HT-29 (cell line): ENCODE results near the gene RHOB. TPM values are rescaled to one million over a fixed set of nuclear protein-coding genes. Genes with fewer than 3 reads are reported as not detected.
A peak's percentile ranks its signal among the peaks of the same experiment; 100 is the strongest.

ENCODE experiments used
- DNase-seq: peaks from one replicate; pipeline ENCODE4 v3.0.0-alpha.2; 2015; ENCODE audit warnings: low spot score
- total RNA-seq: library from RNA; depleted of rRNA; stranded (reverse); fragments of >200 nt; shearing (Covaris generic); gene quantifications from 2 replicates; pipeline ENCODE4 v1.2.3, GENCODE V29; 2014

RHOB gene
- total RNA-seq, 1 experiment from 2014 or later = 712 TPM

- no peak for DNase-seq
These were observed 5.1 kb downstream of the RHOB start for GRCh38 chr2:20451761-20452499.

GRCh38 chr2:20452551-20452950 lies 5.7 kb downstream of the RHOB start:
- DNase-seq = peak; percentile 49

- no peak for DNase-seq
These were observed 6.2 kb downstream of the RHOB start for GRCh38 chr2:20453087-20453486.

- DNase-seq = no peak
These were observed 7.4 kb downstream of the RHOB start for GRCh38 chr2:20454036-20454981.

DNA sequence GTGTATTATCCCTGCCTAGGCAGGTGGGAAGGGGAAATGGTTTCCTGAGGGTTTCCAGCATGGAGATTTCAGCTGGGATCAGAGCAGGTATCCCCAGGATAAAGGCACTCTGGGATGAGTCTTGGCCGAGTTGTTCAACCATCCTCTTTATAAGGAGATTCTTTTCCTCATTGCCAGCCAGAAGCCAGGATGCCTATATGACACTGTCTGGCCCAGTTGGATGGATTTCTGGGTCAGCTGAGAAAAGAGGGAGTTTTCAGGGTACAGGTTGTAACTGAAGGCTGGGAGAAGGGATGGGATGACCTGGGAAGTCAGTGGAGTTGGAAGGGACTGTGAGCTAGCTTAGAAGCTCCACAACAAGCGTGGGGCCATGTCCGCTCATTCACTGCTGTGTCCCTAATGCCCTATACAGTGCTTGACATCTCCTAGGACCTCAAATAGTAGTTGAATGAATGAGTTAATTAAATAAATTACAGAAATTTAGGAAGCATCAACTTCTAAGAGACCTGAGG lies 8.3 kb downstream of the RHOB start:
- no peak for DNase-seq

DNA sequence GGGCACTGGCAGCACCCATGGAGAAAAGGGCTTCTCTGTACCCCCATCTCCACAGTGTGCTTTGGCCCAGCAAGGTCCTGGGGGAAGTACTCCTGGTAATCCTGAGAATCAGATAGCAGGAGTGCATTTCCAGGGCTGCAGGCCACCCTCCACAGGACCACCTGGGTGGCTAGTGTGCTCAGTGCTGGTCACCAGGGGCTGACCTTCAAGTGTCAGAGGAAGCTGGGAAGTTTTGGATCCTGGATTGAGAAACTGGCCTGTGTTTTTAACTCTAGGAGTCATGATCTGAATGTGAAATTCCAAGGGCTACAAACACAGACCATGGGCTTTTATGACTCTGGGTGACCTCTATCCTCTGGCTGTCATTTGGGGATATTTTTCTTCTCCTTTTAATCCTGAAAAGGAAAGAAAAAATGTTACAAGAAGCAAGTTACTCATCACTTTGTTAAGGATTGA lies 9.3 kb downstream of the RHOB start:
- no peak for DNase-seq

DNA sequence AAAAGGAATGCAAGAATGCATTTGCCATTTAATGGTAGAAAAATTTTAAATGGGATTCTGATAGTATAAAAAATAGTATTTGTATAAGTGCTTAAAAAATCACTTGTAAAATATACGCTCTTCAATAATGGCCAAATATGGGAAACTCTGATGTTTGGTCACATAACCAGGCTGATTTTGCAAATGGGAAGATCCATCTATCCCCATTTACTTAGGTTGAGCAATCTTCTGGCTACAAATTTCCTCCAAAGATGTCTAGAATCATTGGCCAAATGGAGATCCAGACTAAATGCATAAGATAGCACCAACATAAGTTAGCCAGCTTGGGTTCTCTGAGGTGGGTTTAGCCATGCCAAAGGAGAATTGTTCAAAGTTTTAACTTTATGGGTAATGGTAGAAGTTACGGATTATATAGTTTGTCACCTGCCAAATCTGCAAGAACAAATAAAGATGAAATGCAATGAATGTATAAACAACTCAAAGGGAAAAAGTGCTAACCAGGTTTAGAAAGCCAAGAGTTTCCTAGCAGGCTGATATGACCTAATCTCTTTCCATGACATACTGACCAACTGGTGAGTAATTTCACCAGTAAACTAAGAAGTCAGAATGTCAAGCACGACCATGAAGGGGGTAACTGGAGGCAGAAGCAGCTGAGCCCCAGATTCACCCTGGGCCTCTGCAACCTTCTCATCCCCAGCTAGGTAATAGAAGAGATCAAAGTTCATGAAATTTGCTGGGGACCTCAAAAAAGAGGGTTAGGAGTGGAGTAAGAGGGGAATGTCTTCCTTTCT lies 10.0 kb downstream of the RHOB start:
- no peak for DNase-seq

DNA sequence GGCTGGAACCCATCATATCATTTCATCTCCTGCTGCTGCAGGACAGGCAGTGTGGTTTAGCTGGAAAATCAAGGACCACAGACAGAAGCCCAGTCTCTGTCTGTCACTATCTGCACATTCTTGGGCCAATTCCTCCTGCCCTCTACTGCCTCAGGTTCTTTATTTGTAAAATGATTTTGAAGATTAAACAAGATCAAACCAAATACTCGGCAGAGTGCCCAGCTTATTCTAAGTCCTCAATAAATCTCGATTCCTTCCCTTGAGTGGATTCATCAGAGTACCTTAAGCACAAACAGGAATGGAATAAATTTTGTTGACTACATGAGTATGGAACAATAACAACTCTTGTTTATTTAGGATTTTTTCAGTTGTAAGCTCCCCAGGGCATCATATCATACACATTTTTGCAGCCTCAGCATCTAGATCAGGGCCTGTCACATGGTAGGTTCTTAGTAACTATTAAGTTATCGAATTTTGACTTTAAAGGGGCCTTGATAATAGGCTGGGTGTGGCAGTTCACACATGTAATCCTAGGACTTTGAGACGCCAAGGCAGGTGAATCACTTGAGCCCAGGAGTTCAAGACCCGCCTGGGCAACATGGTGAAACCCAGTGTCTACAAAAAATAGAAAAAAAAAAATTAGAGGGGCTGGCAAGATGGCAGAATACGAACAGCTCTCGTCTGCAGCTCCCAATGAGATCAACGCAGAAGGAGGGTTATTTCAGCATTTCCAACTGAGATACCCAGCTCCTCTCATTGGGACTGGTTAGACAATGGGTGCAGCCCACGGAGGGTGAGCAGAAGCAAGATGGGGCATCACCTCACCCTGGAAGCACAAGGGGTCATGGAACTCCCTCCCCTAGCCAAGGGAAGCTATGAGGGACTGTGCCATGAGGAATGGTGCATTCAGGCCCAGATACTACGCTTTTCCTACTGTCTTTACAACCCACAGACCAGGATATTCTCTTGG lies 11.1 kb downstream of the RHOB start:
- DNase-seq = no peak

GRCh38 chr2:20458737-20459484 lies 12.0 kb downstream of the RHOB start:
- peak; percentile 39 for DNase-seq

DNA sequence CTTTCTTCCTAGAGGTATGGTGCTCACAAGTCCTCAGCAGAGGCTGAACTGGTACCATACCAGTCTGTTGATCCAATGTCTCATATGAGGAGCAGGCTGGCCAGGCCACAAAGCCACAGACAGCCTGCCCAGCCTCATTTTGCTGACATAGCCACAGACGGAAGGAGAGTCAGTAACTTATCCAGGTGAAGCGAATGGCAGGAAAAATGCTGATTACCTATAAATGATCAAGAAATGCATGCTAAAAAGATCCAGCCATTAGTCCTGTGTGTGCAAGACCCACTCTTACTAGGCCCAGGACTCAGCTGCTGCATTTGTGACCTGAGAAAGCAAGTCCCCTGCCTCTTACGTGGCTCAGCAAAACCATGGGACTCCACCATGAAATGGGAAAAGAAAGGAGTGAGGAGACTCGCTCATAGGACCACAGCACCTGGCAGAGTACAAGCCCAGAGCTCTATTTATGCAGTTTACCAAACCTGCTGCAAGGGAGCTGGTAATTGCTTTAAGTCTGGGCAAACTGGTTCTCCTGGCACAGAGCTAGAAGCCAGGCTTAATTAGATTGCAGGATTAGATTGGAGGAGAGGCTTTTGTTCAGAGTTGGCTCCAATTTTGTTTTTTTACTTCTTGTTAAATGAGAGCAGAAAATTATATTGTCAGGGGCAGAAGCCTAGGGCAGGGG lies 19.0 kb downstream of the RHOB start:
- peak; percentile 59 for DNase-seq

DNA sequence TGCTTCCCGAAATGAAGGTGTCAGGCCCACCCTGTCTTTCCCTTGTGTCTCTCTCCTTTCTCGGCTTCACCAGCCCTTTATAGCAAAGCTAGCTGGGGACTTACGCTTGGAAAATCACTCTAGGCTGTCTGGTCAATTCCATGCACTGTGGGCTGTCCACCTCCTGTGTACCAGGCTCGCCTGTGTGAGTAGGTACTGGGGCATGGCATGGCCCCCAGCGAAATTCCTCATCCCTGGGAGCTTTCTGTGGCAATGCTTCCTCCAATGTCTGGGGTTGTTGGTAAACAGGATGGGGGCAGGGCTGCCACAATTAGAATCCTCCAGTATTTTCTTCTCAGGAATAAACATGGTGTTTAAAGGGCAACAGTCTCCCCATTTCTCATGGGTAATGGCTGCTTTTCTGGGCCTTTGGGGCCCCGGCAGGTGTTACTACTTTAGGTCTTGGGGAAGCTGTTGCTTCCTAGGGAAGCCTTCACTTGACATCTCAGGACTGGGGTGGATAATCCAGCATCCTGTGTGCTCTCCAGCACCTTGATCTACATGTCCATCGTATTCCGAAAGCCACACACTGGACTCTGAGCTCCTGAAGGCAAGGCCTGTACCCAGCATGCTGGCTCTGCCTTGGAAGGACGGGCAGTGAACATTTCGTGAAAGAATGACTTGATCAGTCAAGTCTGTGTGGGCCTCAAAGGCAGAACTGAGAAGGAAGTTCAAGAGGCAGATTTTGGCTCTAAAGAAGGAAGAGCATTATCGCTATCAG lies 21.1 kb downstream of the RHOB start:
- no peak for DNase-seq

GRCh38 chr2:20468549-20469500 lies 22.0 kb downstream of the RHOB start:
- DNase-seq = no peak

- DNase-seq = no peak
These were observed 22.7 kb downstream of the RHOB start for GRCh38 chr2:20469595-20469994.

- DNase-seq = no peak
These were observed 23.3 kb downstream of the RHOB start for GRCh38 chr2:20470211-20470610.

GRCh38 chr2:20471148-20471547 lies 24.3 kb downstream of the RHOB start:
- DNase-seq = no peak

DNA sequence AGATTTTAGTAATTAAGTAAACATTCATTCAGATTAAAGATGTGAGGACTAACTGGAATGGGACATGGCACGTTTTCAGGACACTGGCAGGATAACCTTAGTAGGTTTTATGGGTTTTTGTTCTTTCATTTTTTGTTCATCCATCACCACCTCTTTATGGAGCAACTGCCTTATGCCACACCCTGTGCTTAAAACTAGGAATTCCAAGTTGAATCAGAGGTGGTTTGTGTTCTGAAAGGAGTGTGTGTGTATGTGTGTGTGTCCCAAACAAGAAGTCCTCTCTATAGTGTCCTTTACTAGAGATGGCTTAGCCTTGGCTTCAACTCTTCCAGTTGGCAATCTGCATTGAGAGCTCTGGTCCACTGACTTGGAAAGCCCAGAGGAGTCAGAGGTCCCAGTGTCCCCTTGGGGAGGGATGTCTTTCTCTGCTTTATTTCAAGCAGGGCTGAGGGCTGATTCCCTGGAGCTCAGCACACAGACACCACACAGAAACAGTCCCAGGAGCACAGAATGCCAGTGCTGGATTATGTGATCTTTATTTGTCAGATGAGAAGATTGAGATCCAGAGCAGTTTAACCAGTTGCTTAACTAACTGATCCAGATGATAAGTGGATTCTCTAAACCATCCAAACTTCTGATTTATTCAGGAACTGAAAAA lies 25.2 kb downstream of the RHOB start:
- no peak for DNase-seq

DNA sequence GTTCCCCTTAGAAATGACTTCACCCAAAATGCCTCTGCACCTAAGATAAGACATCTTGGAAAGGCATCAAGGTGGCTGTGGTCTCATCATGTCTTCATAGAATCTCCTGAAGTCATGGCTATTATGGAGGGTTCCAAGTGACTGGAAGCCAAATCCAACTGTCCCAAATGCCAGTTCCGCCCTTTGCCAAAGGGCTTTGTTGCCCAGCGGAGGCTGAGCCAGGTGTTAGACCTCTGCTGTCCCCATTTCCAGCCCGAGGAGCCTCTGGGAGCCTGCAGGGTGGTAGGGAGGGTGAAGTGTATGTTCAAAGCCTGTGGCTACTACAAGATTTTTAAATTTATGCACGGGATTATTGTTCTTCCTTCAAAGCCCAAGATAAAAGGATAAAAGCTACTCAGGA lies 25.7 kb downstream of the RHOB start:
- DNase-seq = no peak
